GM18507 (cell line): Measurements from ENCODE around the gene SLC39A1.
A peak's percentile ranks its signal among the peaks of the same experiment; 100 is the strongest.
"Not testable (repeated sequence)": the region's sequence is repeated elsewhere in the genome, so short reads cannot be mapped to it uniquely, and the experiment has no call there.

Experiments
- DNase-seq: peaks from one replicate; pipeline ENCODE4 v3.0.0; 2011; ENCODE audit warnings: low read depth; ENCODE audit not compliant: insufficient read length; ENCODE audit errors: extremely low spot score
- FAIRE-seq: peaks from 2 replicates; lab custom pipeline; 2011; peaks lifted over from hg19 to GRCh38; lab: Jason Lieb, UNC

Gene SLC39A1, protein sequence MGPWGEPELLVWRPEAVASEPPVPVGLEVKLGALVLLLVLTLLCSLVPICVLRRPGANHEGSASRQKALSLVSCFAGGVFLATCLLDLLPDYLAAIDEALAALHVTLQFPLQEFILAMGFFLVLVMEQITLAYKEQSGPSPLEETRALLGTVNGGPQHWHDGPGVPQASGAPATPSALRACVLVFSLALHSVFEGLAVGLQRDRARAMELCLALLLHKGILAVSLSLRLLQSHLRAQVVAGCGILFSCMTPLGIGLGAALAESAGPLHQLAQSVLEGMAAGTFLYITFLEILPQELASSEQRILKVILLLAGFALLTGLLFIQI

DNA sequence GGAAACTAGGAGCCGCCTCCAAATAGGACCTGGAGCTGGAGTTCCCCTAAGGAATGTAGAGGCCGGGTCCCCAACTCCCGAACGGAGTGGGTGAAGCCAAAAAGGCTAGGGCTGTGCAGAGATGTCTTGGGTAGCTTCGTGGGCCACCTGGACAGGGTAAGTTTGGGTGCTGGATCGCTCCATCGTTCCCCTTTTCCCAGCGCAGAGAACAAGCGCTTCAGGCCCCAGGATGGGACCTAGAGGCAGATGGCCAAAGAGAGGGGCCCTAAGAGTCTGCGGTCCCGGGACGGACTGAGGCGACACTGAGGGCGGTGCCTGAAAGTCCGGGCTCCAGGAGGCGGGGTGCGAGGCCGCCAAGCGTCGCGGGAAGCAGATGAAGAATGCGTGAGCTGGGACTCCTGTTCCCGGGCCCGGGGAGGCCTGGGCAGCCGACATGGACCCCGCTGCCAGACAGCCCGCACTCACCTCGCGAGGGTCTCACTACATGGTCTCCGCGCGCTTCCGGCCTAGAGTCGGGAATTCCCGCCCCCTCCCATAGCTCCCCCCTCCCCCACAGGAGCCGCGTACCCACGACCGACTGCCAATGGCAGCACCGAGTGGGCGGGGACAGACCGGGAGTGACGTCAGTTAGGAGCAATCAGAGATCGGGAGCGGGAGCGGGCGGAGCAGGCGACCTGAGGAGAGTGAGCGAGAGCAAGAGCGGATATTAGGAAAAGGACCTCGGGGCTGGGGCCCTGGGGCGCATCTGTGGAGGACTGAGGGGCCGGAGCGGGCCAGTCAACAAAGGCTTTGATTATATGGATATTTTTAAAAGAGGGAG lies at the start of gene SLC39A1:
TSS of gene SLC39A1 (minus strand) at position 508 of the 820 bp plus-strand sequence. CDS start 822 bp downstream, outside the sequence.
- DNase-seq (peak; percentile 73), FAIRE-seq (peak; percentile 94)

- DNase-seq, FAIRE-seq: not testable (repeated sequence)
These were observed 49.2 kb upstream of the SLC39A1 start for GRCh38 chr1:154012543-154012942.

GRCh38 chr1:154012129-154012528 lies 48.8 kb upstream of the SLC39A1 start:
- FAIRE-seq = no peak
- DNase-seq = no peak

DNA sequence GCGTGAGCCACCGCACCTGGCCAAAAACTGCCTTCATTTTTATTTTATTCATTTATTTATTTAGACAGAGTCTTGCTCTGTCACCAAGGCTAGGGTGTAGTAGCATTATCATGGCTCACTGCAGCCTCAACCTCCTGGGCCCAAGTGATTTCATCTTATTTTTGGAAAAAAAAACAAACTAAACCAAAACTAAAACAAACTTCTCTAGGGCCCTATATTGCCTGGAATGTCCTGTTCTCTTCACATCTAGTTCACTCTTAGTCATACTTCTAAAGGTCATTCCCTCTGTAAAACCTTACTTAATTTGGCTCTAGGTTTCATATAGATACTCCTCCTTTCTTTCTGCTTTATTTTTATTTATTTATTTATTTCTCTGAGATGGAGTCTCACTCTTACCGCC lies 42.8 kb upstream of the SLC39A1 start:
- FAIRE-seq (no peak), DNase-seq (no peak)

DNA sequence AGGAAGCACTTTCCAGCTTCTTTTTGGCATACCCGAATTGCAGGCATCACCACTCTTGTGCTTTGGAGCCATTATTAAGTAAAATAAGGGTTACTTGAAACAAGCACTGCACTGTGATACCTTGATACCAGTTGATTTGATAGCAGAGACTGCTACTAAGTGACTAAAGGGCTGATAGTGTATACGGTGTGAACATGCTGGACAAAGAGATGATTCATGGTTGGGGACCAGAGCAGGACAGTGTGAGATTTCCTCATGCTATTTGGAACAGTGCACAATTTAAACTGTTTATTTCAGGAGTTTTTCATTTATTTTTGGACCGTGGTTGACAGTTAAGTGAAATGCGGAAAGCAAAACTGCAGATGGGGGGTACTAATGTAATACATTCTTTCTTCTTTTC lies 37.1 kb upstream of the SLC39A1 start:
- FAIRE-seq (no peak), DNase-seq (no peak)

DNA sequence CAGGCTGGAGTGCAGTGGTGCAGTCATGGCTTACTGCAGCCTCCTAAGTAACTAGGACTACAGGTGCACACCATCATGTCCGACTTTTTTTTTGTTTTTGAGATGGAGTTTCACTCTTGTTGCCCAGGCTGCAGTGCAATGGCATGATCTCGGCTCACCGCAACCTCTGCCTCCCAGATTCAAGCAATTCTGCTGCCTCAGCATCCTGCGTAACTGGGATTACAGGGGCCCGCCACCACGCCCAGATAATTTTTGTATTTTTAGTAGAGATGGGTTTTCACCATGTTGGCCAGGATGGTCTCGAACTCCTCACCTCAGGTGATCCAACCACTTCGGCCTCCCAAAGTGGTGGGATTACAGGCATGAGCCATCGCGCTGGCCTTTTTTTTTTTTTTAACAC lies 33.5 kb upstream of the SLC39A1 start:
- FAIRE-seq, DNase-seq: not testable (repeated sequence)

DNA sequence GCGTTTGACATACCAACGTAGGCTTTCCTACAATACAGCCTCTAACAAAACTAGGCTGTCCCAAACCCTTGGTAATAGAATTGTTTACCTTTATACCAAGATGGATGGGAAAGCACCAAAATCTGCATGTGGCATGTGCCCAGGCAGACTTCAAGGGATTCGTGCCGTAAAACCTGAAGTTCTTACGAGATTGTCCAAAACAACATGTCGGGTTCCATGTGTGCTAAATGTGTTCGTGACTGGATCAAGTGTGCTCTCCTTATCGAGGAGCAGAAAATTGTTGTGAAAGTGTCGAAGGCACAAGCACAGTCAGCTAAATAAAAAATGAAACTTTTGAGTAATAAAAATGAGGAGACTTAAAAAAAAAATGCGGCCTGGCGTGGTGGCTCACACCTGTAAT lies 32.3 kb upstream of the SLC39A1 start:
- FAIRE-seq (no peak), DNase-seq (no peak)

DNA sequence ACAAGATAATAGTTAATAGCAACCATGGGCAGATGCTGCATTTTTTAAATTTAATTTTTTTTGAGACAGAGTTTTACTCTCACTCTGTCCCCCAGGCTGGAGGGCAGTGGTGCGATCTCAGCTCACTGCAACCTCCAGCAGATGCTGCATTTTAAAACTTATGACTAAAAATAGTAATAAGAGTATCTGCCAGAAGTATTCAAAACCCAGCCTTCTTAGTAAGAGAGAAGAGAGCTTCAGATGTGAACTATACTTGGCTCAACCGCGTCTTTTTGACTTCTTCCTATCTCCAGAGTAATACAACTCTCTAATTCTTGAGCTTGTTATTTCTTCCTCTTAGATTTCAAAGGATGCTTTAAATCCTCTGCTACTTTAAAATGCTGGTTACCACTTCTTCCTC lies 31.9 kb upstream of the SLC39A1 start:
- FAIRE-seq = no peak
- DNase-seq = no peak

GRCh38 chr1:153991806-153992205 lies 28.5 kb upstream of the SLC39A1 start:
- FAIRE-seq = no peak
- no peak for DNase-seq

- DNase-seq = no peak
- no peak for FAIRE-seq
These were observed 27.9 kb upstream of the SLC39A1 start for GRCh38 chr1:153991151-153991630.

DNA sequence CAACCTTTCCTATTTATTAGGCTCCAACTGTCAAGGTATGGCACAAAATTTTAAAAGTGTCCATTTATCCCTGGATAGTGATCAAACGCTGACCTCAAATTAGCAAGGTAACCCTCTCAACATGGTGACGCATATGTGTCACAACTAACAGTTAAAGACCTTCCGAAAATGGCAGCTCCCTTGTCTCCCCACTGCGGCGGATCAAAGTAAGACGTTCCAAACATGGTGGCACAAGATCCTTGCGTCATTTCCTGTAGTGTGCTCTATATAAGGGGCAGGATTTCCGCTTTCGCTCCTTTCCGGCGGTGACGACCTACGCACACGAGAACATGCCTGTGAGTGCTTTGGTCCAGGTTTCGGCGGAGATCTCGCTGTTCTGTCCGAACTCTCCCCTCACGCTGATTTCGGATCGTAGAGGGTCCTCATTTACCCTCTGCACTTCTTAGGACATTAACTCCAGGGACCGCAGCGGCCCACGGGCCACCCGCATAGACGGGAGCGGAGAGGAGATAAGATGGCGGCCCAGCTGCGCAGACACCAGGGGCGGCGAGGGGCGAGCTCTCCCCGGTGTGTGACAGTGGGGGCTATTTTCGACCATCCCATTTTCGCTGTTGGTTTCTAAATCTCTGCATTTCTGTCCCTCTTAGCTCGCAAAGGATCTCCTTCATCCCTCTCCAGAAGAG lies 27.3 kb upstream of the SLC39A1 start, which contains the start of gene RPS27:
TSS of gene RPS27 (plus strand) at position 295 of the 683 bp plus-strand sequence. CDS start at position 330, 35 bp downstream.
- FAIRE-seq = peak; percentile 98
- DNase-seq = peak; percentile 89

DNA sequence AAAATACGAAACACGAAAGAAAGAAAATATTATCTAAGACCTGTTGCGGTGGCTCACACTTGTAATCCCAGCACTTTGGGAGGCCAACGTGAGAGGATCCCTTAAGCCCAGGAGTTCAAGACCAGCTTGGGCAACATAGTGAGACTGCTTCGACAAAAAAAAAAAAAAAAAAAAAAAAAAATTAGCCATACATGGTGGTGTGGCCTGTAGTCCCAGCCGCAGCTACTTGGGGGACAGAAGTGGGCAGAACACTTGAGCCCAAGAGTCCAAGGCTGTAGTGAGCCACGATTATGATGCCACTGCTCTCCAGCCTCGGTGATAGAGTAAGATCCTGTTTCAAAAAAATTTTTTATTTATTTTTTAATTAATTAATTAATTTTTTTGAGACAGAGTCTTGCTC lies 24.3 kb upstream of the SLC39A1 start:
- FAIRE-seq (no peak), DNase-seq (no peak)

DNA sequence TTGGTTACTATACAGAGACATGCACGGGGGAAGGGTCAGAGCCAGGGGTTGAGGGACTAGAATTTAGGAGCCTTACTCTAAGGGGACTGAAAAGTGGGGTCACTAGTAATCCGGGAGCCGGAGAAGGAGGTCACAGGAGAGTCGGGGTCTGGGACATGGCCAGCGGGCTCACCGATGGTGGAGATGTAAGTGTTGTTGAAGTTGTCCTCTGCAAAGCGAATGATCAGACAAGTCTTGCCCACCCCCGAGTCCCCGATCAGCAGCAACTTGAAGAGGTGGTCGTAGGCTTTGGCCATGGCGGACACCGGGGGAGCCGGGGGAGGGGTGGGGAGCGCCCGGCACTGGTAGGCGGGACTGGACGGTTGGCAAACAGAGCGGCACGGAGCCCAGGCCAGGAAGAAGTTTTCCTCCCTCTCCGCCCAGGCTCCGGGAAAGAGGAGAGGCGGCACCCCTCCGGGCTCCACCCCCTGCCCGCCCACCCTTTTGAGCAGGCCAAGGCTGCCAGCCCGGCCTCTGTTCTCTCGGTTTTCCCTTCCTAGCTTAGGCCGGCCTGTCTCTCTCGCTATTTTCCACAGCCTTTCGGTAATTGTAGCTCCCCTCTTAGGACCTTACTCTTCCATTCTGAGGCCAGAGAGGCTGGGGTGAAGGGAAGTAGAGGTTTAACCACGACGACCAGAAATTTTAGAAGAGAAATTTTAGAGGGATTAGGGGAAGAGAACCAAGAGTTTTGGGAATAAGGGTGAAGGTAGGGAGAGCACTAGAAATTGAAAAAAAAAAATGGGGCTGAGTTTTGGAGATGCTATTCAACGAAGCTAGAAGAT lies 22.8 kb upstream of the SLC39A1 start, which contains the start of gene RAB13:
TSS of gene RAB13 (minus strand) at position 399 of the 821 bp plus-strand sequence. CDS start at position 296, 103 bp downstream.
- DNase-seq = no peak

DNA sequence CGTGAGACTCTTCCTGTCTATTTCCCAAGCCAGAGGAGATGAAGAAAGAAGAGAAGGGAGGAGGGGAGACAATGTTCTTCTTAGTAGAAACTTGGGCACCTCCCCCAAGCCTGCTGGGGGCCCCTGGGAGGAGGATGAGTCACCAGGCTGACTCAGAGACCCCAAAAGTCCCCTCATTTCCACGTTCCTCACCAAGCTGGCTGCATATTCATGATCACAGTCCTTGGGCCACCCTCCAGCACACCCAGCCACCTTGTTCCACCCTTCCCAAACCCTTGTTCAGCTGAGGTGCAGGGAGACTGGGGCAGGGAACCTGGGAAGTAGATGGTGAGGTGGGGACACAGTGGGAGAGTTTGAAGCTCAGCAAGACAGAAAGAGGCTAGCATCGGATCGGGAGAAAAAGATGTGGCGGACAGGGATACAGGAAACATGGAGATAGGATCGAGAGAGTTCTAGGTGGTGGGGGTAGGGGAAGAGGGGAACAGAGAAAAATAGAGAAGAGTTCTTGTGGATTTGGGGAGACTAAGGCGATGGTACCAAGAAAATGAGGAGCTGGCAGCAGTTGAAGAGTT lies 22.1 kb upstream of the SLC39A1 start:
- no peak for FAIRE-seq

More for the DNA sequence above, 22.8 kb upstream of the SLC39A1 start, which contains the start of gene RAB13:
- FAIRE-seq = no peak

DNA sequence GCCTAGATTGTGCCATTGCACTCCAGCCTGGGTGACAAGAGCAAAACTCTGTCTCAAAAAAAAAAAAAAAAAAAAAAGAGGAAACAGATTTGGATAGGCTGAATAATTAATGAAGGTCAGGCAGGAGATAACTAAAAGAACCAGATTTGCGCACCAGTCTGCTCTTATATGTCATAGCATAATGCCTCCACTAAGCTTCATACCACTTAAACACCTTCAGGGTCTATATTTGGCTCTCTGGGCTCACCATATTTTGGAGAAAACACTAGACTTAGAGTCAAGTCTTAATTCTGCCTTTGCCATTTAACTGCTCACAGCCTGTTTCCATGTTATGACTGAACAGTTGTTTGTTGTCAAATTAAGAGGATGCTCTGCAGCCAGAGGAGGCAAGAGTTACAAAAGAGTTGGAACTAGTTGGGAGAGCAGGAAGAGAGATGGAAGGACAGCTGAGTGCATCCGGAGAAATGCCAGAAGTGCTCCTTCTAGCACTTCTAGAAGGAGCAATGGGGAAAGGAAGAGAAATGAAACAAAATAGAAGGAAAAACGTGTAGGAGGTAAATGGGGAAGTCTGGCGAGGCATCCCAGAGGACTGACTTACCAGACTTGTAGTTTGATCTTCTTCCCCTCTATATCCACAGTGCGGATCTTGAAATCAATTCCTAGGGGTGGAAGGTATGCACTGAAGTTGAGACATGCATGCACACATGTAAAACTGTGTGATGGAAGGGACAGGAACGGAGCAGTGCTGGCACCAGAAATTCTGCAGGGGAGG lies 21.0 kb upstream of the SLC39A1 start:
- no peak for FAIRE-seq
- DNase-seq = no peak

More for the DNA sequence above, 22.1 kb upstream of the SLC39A1 start:
- DNase-seq = no peak

- DNase-seq, FAIRE-seq: not testable (repeated sequence)
These were observed 18.4 kb upstream of the SLC39A1 start for GRCh38 chr1:153981735-153982134.

DNA sequence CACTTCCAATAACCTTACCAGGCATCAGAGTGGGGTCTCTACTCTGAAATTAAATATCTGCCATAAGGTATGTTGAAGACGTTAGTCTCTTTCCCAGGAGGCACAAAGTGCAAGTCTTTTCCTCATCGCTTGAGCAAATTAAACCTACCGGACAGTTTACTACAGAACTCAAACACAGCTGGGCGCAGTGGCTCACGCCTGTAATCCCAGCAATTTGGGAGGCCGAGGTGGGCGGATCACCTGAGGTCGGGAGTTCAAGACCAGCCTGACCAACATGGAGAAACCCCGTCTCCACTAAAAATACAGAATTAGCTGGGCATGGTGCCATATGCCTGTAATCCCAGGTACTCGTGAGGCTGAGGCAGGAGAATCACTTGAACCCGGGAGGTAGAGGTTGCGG lies 15.8 kb upstream of the SLC39A1 start:
- FAIRE-seq = not testable (repeated sequence)

More for the DNA sequence above, 15.8 kb upstream of the SLC39A1 start:
- DNase-seq = not testable (repeated sequence)
